Keratinocyte (primary cell): ENCODE measurements around the gene TEX19. TPM values are rescaled to one million over a fixed set of nuclear protein-coding genes. Genes with fewer than 3 reads are reported as not detected.

Source experiments
- DNase-seq: peaks from one replicate; pipeline ENCODE4 v3.0.0-alpha.2; 2011; ENCODE audit warnings: low read depth, missing footprints, low spot score
- FAIRE-seq: peaks from 2 replicates; lab custom pipeline; 2011; peaks lifted over from hg19 to GRCh38; lab: Jason Lieb, UNC
- H2AFZ ChIP-seq: 2 replicates; pipeline ENCODE4 v1.6.0; 2012; ENCODE audit warnings: low read length, control low read depth, inconsistent platforms; ENCODE audit not compliant: control insufficient read depth
- H3K27ac ChIP-seq: 2 replicates; pipeline ENCODE4 v1.5.1; 2011; ENCODE audit warnings: low read length; ENCODE audit not compliant: control insufficient read depth, insufficient read depth
- H3K27me3 ChIP-seq: 3 replicates; pipeline ENCODE4 v1.6.0; 2011; ENCODE audit warnings: low read length; ENCODE audit not compliant: control insufficient read depth, insufficient read depth; ENCODE audit errors: extremely low read depth
- H3K36me3 ChIP-seq, 2 experiments: 2 replicates in 1 of 2; 3 replicates in 1 of 2; pipeline ENCODE4 v1.5.1; 2011; ENCODE audit warnings: low read length in 2 of 2, mild to moderate bottlenecking in 1 of 2; ENCODE audit not compliant: control insufficient read depth in 2 of 2, insufficient read depth in 2 of 2; ENCODE audit errors: extremely low read depth in 1 of 2
- H3K4me1 ChIP-seq: 3 replicates; pipeline ENCODE4 v1.5.1; 2011; ENCODE audit warnings: low read length; ENCODE audit not compliant: control insufficient read depth, insufficient read depth; ENCODE audit errors: extremely low read depth
- H3K4me2 ChIP-seq: 3 replicates; pipeline ENCODE4 v1.6.0; 2011; ENCODE audit warnings: low read depth, low read length; ENCODE audit not compliant: control insufficient read depth, insufficient read depth; ENCODE audit errors: extremely low read depth
- H3K4me3 ChIP-seq, 3 experiments: fragments of 200-600 bp in 1 of 3; sonication (generic) in 1 of 3; 2 replicates in 2 of 3; 3 replicates in 1 of 3; pipeline ENCODE4 v1.5.1; 2011 to 2016; ENCODE audit warnings: low read length in 3 of 3, mild to moderate bottlenecking in 3 of 3, control low read depth in 2 of 3, inconsistent platforms in 1 of 3, low read depth in 1 of 3, mixed read lengths in 1 of 3, mixed run types in 1 of 3, moderate library complexity in 1 of 3; ENCODE audit not compliant: control insufficient read depth in 2 of 3, insufficient read depth in 2 of 3; ENCODE audit errors: extremely low read depth in 1 of 3
- H3K79me2 ChIP-seq: 2 replicates; pipeline ENCODE4 v1.6.0; 2012; ENCODE audit warnings: low read length; ENCODE audit not compliant: control insufficient read depth, insufficient read depth
- H3K9ac ChIP-seq: 3 replicates; pipeline ENCODE4 v1.6.0; 2011; ENCODE audit warnings: low read length; ENCODE audit not compliant: control insufficient read depth, insufficient read depth; ENCODE audit errors: extremely low read depth
- H3K9me1 ChIP-seq: 3 replicates; pipeline ENCODE4 v1.6.0; 2011; ENCODE audit warnings: low read length; ENCODE audit not compliant: control insufficient read depth, insufficient read depth; ENCODE audit errors: extremely low read depth
- H3K9me3 ChIP-seq: 2 replicates; pipeline ENCODE4 v1.5.1; 2012; ENCODE audit warnings: low read depth, low read length; ENCODE audit not compliant: control insufficient read depth
- H4K20me1 ChIP-seq: 3 replicates; pipeline ENCODE4 v1.6.0; 2011; ENCODE audit warnings: low read length; ENCODE audit not compliant: control insufficient read depth, insufficient read depth; ENCODE audit errors: extremely low read depth
- EZH2 ChIP-seq: IDR thresholded peaks from one replicate; pipeline ENCODE4 v1.6.1; 2012; ENCODE audit warnings: inconsistent platforms, mild to moderate bottlenecking, low read length, moderate library complexity
- dilution Hi-C: fragments of 300-500 bp; cut with MboI; formaldehyde crosslinking; loops from one replicate; pipeline ENCODE4 v1.7.0; 2020; ENCODE audit warnings: low sequenced_read_pairs; ENCODE audit not compliant: extremely low pct_ligation_motif_present
- polyA plus RNA-seq, 5 experiments: library from polyadenylated mRNA; depleted of rRNA in 3 of 5; stranded (reverse) in 3 of 5; stranded (forward) in 1 of 5; unstranded in 1 of 5; fragments of >200 nt; gene quantifications; 1 replicate in 1 of 5; 2 replicates in 3 of 5; 3 replicates in 1 of 5; pipeline versions ENCODE4 v1.2.1 to v1.2.3, GENCODE V29; 2011 to 2012; ENCODE audit warnings: missing spikeins in 2 of 5, low read depth in 1 of 5, low replicate concordance in 1 of 5
- TF ChIP-seq, protein P1 (sequence below), 3 experiments: IDR thresholded peaks in 1 of 3; conservative IDR thresholded peaks in 1 of 3; optimal IDR thresholded peaks in 1 of 3; 2 replicates in 2 of 3; 3 replicates in 1 of 3; pipeline versions ENCODE3 to v1.5.1; 2011; ENCODE audit warnings: low read length in 3 of 3, mild to moderate bottlenecking in 3 of 3, moderate library complexity in 2 of 3, control low read depth in 1 of 3, inconsistent platforms in 1 of 3; ENCODE audit not compliant: insufficient read depth in 2 of 3; ENCODE audit errors: extremely low read depth in 1 of 3

The TEX19 gene
- polyA plus RNA-seq, 1 donor (not counting 4 experiments of a cell fraction or from before 2014, with no cell fraction given) = not detected

DNA sequence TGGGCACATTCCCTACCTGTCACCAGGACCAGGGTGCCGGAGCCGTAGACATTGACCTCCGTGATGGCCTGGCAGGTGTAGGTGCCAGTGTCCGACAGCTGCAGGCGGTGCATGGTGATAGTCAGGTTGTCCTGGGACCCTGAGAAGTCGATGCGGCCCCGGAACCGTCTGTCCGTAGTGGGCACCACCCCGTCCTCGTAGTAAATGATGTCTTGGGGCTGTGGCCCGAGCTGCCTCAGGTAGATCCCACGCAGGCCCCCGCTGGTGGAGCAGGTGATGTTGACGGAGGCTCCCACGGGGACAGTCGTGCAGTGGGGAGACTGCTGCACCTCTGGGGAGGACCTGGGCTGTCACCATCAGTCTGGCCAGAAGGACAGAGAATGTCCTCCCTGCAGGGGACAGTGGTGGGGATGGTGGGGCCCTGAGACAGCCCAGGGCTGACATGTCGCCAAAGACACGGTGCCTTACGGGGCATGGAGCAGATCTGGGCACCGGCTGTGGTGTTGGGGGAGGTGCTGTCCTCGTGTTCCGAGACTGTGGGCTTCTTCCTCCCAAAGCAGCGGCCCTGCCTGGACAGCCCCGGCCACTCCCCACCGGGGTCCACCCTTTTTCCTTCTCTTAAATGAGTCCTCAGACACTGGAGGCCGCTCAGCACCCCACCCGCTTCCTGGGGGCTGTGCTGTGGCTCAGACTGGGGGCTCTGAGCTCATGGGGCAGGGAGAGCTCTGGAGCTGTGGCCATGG is 42.2 kb upstream of the TEX19 start:
- no peak for FAIRE-seq
- no peak overlapping the region for H2AFZ ChIP-seq
- H3K27ac ChIP-seq = no peak overlapping the region
- TF ChIP-seq, protein P1, sequence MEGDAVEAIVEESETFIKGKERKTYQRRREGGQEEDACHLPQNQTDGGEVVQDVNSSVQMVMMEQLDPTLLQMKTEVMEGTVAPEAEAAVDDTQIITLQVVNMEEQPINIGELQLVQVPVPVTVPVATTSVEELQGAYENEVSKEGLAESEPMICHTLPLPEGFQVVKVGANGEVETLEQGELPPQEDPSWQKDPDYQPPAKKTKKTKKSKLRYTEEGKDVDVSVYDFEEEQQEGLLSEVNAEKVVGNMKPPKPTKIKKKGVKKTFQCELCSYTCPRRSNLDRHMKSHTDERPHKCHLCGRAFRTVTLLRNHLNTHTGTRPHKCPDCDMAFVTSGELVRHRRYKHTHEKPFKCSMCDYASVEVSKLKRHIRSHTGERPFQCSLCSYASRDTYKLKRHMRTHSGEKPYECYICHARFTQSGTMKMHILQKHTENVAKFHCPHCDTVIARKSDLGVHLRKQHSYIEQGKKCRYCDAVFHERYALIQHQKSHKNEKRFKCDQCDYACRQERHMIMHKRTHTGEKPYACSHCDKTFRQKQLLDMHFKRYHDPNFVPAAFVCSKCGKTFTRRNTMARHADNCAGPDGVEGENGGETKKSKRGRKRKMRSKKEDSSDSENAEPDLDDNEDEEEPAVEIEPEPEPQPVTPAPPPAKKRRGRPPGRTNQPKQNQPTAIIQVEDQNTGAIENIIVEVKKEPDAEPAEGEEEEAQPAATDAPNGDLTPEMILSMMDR (optimal IDR thresholded peaks at IDR 0.05 in 1 of 3, IDR thresholded peaks at IDR 0.05 in 1 of 3, conservative IDR thresholded peaks at IDR 0.05 in 1 of 3; ENCODE audit: extremely low read depth in 1 of 3, insufficient read depth in 2 of 3, low read length in 3 of 3) = no peak
- TF ChIP-seq EZH2 = peak; percentile 21
- no peaks in the 10 kb centered on the region for H3K79me2 ChIP-seq
- no peak overlapping the region for H3K4me2 ChIP-seq
- no peaks in the 10 kb centered on the region for H3K4me1 ChIP-seq
- DNase-seq = no peak
- H3K36me3 ChIP-seq = no peaks in the 10 kb centered on the region
- H3K9me1 ChIP-seq = no peaks in the 10 kb centered on the region
- H3K9ac ChIP-seq = no peak overlapping the region
- dilution Hi-C loops = no loop called here
- peaks cover 57% of the 10 kb centered on the region for H3K27me3 ChIP-seq
- peaks cover 15% of the 10 kb centered on the region for H3K9me3 ChIP-seq
- no peaks in the 10 kb centered on the region for H4K20me1 ChIP-seq
- H3K4me3 ChIP-seq = no peak overlapping the region

DNA sequence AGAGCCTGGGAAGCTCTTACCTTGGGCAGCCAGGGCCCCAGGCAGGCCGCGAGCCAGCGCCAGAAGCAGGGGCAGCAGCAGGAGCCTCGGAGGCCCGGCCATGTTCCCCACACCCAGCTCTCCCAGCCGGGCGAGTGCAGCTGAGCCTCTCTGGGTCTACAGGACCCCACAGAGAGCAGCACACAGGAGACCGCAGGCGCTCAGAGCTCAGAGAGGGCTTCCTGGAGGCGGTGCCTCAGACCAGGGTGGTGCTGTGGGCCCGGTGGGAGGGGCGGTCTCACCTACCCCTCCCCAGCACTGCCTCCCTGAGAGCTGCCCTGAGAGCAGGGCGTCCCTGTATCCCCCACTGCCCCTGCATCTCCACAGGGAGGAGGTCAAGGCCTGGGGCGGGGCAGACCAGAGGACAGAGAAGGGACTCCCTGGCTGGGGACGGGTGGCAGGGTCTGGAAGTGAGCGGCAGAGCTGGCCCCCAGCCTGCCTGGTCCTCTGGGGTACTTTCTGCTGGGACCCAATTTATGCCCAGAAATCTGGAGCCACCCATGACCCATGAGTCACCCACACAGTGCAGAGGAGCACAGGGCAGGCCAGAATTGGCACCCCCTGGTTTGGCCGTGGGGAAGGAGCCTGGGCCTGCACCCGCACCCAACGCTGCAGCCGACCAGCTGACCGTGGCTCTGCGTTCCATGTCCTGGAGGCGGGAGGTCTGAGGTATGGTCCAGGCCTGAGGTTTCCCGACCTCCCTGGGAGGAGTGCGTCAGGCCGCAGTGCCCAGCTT is 41.5 kb upstream of the TEX19 start, which contains the start of gene CD7:
Gene CD7, minus strand, starts transcription at position 215 of the 775 bp plus-strand sequence. Its CDS starts 113 bp downstream, at position 102.
- dilution Hi-C loops = no loop called here
- Histone ChIP-seq H3K9me3 (peaks cover 15% of the 10 kb centered on the region), H3K36me3 (no peaks in the 10 kb centered on the region), H3K79me2 (no peaks in the 10 kb centered on the region), H3K9ac (no peak within 1 kb of the TSS), H4K20me1 (no peaks in the 10 kb centered on the region), H3K27me3 (peaks cover 57% of the 10 kb centered on the region), H3K9me1 (no peaks in the 10 kb centered on the region), H3K27ac (no peak within 1 kb of the TSS), H3K4me1 (no peaks in the 10 kb centered on the region), H2AFZ (no peak within 1 kb of the TSS), H3K4me2 (no peak within 1 kb of the TSS), H3K4me3 (no peak within 1 kb of the TSS)
- DNase-seq (no peak), FAIRE-seq (no peak)
- TF ChIP-seq, protein P1 (optimal IDR thresholded peaks at IDR 0.05 in 1 of 3, IDR thresholded peaks at IDR 0.05 in 1 of 3, conservative IDR thresholded peaks at IDR 0.05 in 1 of 3; ENCODE audit: extremely low read depth in 1 of 3, insufficient read depth in 2 of 3, low read length in 3 of 3) = no peak
- TF ChIP-seq EZH2 = no peak
